Upper lobe of left lung (tissue), 6 donors: ENCODE measurements around the gene EXT2. TPM values are rescaled to one million over a fixed set of nuclear protein-coding genes. Genes with fewer than 3 reads are reported as not detected.

ENCODE experiments used
- ATAC-seq, 2 donors: fragments of 200-7000 bp; cut with Tn5 transposase; one replicate each; pipeline ENCODE4 v1.9.1; 2022; ENCODE audit warnings: mild to moderate bottlenecking in 2 of 2, moderate library complexity in 2 of 2; ENCODE audit not compliant: low FRiP score in 2 of 2
- DNase-seq, 2 donors: peaks; one replicate each; pipeline ENCODE4 v3.0.0-alpha.2; 2019 to 2020
- H3K27ac ChIP-seq, 4 donors: fragments of 200-600 bp; sonication (generic); one replicate each; pipeline ENCODE4 v1.5.1; 2016 to 2019
- H3K27me3 ChIP-seq, 4 donors: fragments of 200-600 bp; sonication (generic); one replicate each; pipeline ENCODE4 v1.5.1; 2017 to 2019
- H3K36me3 ChIP-seq, 4 donors: fragments of 200-600 bp; sonication (generic); one replicate each; pipeline ENCODE4 v1.5.1; 2016 to 2019
- H3K4me1 ChIP-seq, 4 donors: fragments of 200-600 bp; sonication (generic); one replicate each; pipeline ENCODE4 v1.5.1; 2018 to 2019
- H3K4me3 ChIP-seq, 4 donors: fragments of 200-600 bp; sonication (generic); one replicate each; pipeline ENCODE4 v1.5.1; 2017 to 2019; ENCODE audit warnings: mild to moderate bottlenecking in 2 of 4, moderate library complexity in 1 of 4
- H3K9me3 ChIP-seq, 4 donors: fragments of 200-600 bp; sonication (generic); one replicate each; pipeline ENCODE4 v1.5.1; 2018 to 2019
- CTCF ChIP-seq, 6 experiments: fragments of 450-650 bp in 4 of 6; fragments of 200-600 bp in 2 of 6; sonication (generic) in 2 of 6; IDR thresholded peaks; one replicate each; pipeline ENCODE4 v1.5.1; 2016 to 2019; ENCODE audit warnings: antibody characterized with exemption in 6 of 6
- EP300 ChIP-seq, 4 donors: sonication (generic); formaldehyde crosslinking; IDR thresholded peaks; one replicate each; pipeline ENCODE4 v1.5.1; 2017; ENCODE audit warnings: antibody characterized with exemption in 4 of 4, control low read depth in 2 of 4
- POLR2A ChIP-seq, 4 donors: fragments of 450-650 bp; IDR thresholded peaks; one replicate each; pipeline ENCODE4 v1.5.1; 2016 to 2017; ENCODE audit warnings: antibody characterized with exemption in 4 of 4, mild to moderate bottlenecking in 2 of 4
- POLR2AphosphoS5 ChIP-seq, 2 donors: sonication (generic); formaldehyde crosslinking; IDR thresholded peaks; one replicate each; pipeline ENCODE4 v1.5.1; 2017; ENCODE audit warnings: antibody characterized with exemption in 2 of 2
- WGBS, 2 donors: methylation state at CpG; one replicate each; pipeline ENCODE4 v1.1.5; 2017 to 2018; 5-methylcytosine and 5-hydroxymethylcytosine counted together
- total RNA-seq, 6 donors: library from RNA; depleted of rRNA in 4 of 6; stranded (reverse); fragments of >200 nt in 4 of 6; gene quantifications; one replicate each; pipeline versions ENCODE4 v1.1.0 to v1.2.1, GENCODE V29; 2016 to 2021
- donor health status: DM: no; HTN: no; CAD: no; lungs with moderate emphysema.
- donor health status: DM: no; HTN: yes; CAD: no; lungs with severe emphysema.

EXT2 gene
- total RNA-seq, 6 donors from 2014 or later, result 45.3 to 64.0 (median 57.4) TPM

- TF ChIP-seq CTCF (IDR thresholded peaks at IDR 0.05) (no peak), POLR2AphosphoS5 (IDR thresholded peaks at IDR 0.05) (no peak), EP300 (IDR thresholded peaks at IDR 0.05) (no peak), POLR2A (IDR thresholded peaks at IDR 0.05) (no peak)
- no peak overlapping the region for H3K27ac ChIP-seq
- no peak overlapping the region for H3K4me3 ChIP-seq
- DNase-seq (no peak), ATAC-seq (no peak)
- 81 to 84% methylated on average over 4 of the region's 4 CpGs for WGBS, 2 donors
- H3K4me1 ChIP-seq, result no peaks in the 10 kb centered on the region
- H3K9me3 ChIP-seq, result no peaks in the 10 kb centered on the region
- no peaks in the 10 kb centered on the region for H3K27me3 ChIP-seq
- no peaks in the 10 kb centered on the region for H3K36me3 ChIP-seq
These were observed 83.7 kb downstream of the EXT2 start for GRCh38 chr11:44179173-44179572.

GRCh38 chr11:44180107-44180506, 84.6 kb downstream of the EXT2 start:
- H3K36me3 ChIP-seq, result no peaks in the 10 kb centered on the region
- TF ChIP-seq CTCF (IDR thresholded peaks at IDR 0.05) (no peak), POLR2AphosphoS5 (IDR thresholded peaks at IDR 0.05) (no peak), POLR2A (IDR thresholded peaks at IDR 0.05) (no peak), EP300 (IDR thresholded peaks at IDR 0.05) (no peak)
- ATAC-seq, result no peak
- H3K4me3 ChIP-seq, result no peak overlapping the region
- no peak overlapping the region for H3K27ac ChIP-seq
- DNase-seq, result no peak
- H3K4me1 ChIP-seq, result no peaks in the 10 kb centered on the region
- WGBS, 2 donors, result 90 to 95% methylated on average over 2 of the region's 2 CpGs
- H3K9me3 ChIP-seq, result no peaks in the 10 kb centered on the region
- no peaks in the 10 kb centered on the region for H3K27me3 ChIP-seq

- DNase-seq (no peak), ATAC-seq (no peak)
- H3K36me3 ChIP-seq, result peaks cover 0 to 4% (median 0%) of the 10 kb centered on the region in 4 donors
- no peak overlapping the region for H3K27ac ChIP-seq
- H3K9me3 ChIP-seq, result peaks cover 6 to 18% (median 16%) of the 10 kb centered on the region in 4 donors
- no peaks in the 10 kb centered on the region for H3K4me1 ChIP-seq
- H3K4me3 ChIP-seq, result no peak overlapping the region
- no peaks in the 10 kb centered on the region for H3K27me3 ChIP-seq
- TF ChIP-seq POLR2A (IDR thresholded peaks at IDR 0.05) (no peak), EP300 (IDR thresholded peaks at IDR 0.05) (no peak), POLR2AphosphoS5 (IDR thresholded peaks at IDR 0.05) (no peak), CTCF (IDR thresholded peaks at IDR 0.05) (no peak)
These were observed 90.0 kb downstream of the EXT2 start for GRCh38 chr11:44185522-44185921.

- Histone ChIP-seq H3K4me1 (peaks cover 0 to 3% (median 0%) of the 10 kb centered on the region in 4 donors), H3K4me3 (no peak overlapping the region)
- 86 to 90% methylated on average over 2 of the region's 2 CpGs for WGBS, 2 donors
These were observed 90.9 kb downstream of the EXT2 start for GRCh38 chr11:44186321-44186930.

More at GRCh38 chr11:44186321-44186930, 90.9 kb downstream of the EXT2 start:
- H3K36me3 ChIP-seq, result peaks cover 0 to 4% (median 0%) of the 10 kb centered on the region in 4 donors
- no peaks in the 10 kb centered on the region for H3K27me3 ChIP-seq
- ATAC-seq, result no peak
- TF ChIP-seq POLR2A (IDR thresholded peaks at IDR 0.05) (no peak), CTCF (IDR thresholded peaks at IDR 0.05) (no peak), POLR2AphosphoS5 (IDR thresholded peaks at IDR 0.05) (no peak)
- H3K27ac ChIP-seq, result no peak overlapping the region
- no peak for DNase-seq
- peaks cover 6 to 18% (median 16%) of the 10 kb centered on the region in 4 donors for H3K9me3 ChIP-seq
